Pons (tissue), 1 donor: ENCODE data around the gene ATP11C.
"Not testable (repeated sequence)": the region's sequence is repeated elsewhere in the genome, so short reads cannot be mapped to it uniquely, and the experiment has no call there.

Experiments used
- DNase-seq: peaks from one replicate; pipeline ENCODE4 v3.0.0-alpha.2; 2016; ENCODE audit warnings: low spot score

Gene ATP11C

GRCh38 chrX:139932901-139933796 lies at the start of gene ATP11C:
ATP11C (minus strand) TSS chrX:139933053; CDS start chrX:139932042, 1,011 bp downstream.
- peak; percentile 77 for DNase-seq

DNA sequence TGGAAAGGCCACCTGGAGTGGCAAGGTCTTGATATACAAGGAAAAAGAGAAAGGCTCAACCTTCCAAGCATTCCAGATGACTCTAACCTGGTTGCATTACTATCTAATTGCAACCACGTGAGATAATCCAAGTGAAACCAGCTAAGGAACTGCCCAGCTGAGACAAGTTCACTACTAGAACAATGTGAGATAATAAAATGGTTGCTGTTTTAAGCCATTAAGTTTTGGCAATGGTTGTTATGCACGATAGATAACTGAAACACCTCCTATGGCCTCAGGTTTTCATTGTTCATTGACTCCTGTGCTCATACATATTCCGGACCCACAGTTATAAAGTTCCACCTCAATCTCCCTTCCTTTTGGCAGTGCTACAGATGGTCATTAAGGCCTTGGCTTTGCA lies 41.6 kb upstream of the ATP11C start:
- DNase-seq, result no peak

- DNase-seq, result no peak
Measured at GRCh38 chrX:139972629-139973624, 40.1 kb upstream of the ATP11C start.

GRCh38 chrX:139972113-139972512 lies 39.3 kb upstream of the ATP11C start:
- DNase-seq, result no peak

- DNase-seq, result no peak
Measured at GRCh38 chrX:139971394-139971749, 38.5 kb upstream of the ATP11C start.

- no peak for DNase-seq
Measured at GRCh38 chrX:139969286-139969685, 36.4 kb upstream of the ATP11C start.

- DNase-seq, result no peak
Measured at GRCh38 chrX:139967750-139968149, 34.9 kb upstream of the ATP11C start.

- no peak for DNase-seq
Measured at GRCh38 chrX:139967300-139967699, 34.4 kb upstream of the ATP11C start.

- DNase-seq, result not testable (repeated sequence)
Measured at GRCh38 chrX:139966159-139966558, 33.3 kb upstream of the ATP11C start.

GRCh38 chrX:139965421-139965820 lies 32.6 kb upstream of the ATP11C start, which contains the start of gene CXorf66:
CXorf66 (minus strand) TSS chrX:139965521; CDS start chrX:139965496, 25 bp downstream.
- no peak for DNase-seq

DNA sequence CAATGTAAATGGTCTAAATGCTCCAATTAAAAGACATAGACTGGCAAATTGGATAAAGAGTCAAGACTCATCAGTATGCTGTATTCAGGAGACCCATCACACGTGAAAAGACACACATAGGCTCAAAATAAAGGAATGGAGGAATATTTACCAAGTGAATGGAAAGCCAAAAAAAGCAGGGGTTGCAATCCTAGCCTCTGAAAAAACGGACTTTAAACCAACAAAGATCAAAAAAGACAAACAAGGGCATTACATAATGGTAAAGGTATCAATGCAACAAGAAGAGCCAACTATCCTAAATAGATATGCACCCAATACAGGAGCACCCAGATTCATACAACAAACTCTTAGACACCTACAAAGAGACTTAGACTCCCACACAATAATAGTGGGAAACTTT lies 28.2 kb upstream of the ATP11C start:
- not testable (repeated sequence) for DNase-seq

- DNase-seq, result no peak
Measured at GRCh38 chrX:139949703-139950102, 16.9 kb upstream of the ATP11C start.

GRCh38 chrX:139945075-139945474 lies 12.2 kb upstream of the ATP11C start:
- no peak for DNase-seq

GRCh38 chrX:139936259-139936658 lies 3.4 kb upstream of the ATP11C start:
- no peak for DNase-seq

DNA sequence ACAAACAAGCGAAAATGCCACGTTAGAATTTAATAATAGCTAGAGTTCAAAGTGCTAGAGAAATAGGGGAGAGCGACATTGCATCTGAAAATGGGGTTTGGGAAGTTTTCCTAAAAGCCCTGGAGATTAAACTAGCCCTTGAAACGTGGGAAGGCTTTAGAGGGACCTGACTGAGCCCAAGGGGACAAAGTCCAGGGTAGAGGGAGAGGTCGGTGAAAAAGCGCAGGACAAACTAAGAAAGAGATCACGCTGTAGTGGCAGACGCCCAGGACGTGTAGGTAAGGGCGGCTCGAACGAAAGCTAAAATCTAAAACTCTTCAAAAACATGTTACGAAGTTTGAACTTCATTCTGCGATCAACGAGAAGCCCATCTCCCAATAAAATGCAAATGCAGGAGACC lies 1.1 kb upstream of the ATP11C start:
- DNase-seq, result no peak

- DNase-seq, result no peak
Measured at GRCh38 chrX:139932073-139932900, 566 bp downstream of the ATP11C start.

DNA sequence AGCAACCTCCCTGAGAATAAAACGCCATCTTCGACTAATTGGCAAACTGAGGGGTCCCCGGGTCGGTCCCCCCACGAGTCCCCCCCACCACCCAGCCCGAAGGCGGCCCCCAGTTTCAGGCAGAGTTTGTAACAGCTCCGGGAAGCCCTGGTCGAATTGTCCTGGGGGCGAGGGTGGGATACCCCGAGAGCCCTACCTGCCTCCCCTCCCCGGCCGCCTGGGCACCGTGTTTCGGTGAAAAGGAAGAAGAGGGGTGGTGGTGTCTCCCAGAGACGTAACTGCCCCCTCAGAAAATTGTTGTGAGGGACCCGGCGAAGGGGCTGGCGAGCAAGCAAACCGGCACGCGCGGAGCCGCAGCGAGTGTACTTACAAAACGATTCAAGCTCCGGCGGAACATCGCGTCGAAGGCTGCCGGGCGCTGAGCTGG lies 1.2 kb downstream of the ATP11C start:
- DNase-seq, result no peak

- peak; percentile 1 for DNase-seq
Measured at GRCh38 chrX:139930916-139931645, 1.8 kb downstream of the ATP11C start.

DNA sequence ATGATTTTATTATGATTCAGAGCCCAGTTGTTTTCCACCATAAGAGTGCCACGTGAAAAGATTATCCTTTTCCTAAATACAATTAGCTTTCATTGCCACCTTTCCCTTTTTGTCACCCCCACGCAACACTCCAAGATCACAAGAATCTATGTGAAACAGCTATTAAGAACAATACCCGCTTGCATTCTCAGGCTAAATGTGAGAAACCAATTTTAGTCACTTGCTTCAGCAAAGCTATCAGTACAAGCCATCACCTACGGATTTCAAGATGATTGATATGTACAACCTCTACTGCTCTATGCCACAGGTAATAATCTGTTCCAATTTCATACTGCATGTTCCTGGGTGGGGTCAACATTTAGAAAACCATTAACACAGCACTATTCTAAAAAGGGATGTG lies 2.5 kb downstream of the ATP11C start:
- no peak for DNase-seq

DNA sequence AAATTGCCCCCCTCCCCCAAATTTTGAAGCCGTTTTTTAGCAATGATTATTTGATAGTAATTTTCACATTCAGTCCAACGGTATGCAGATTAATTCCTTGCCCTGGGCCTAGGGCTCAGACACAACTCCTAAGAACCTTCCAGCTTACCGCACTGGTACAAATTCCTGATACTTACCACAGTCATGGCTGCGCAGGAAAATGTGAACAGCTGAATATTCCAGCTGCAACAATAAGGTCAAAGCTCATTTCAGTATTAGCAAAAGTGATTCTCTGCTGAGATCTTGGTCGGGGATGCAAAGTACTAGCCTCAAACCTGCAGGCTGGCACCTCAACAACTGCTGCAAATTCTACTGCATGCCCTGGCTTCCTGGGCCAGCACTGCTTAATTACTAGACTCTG lies 3.0 kb downstream of the ATP11C start:
- no peak for DNase-seq

- DNase-seq, result no peak
Measured at GRCh38 chrX:139924696-139925095, 8.2 kb downstream of the ATP11C start.
